KMS-11 (cell line): ENCODE data around the gene COL5A3.

ENCODE experiments used
- H2AFZ ChIP-seq: fragments of 200-600 bp; sonication (generic); 2 replicates; pipeline ENCODE4 v1.6.1; 2016; ENCODE audit warnings: antibody characterized with exemption, mixed run types, low read depth
- H3K27ac ChIP-seq: fragments of 200-600 bp; sonication (generic); 2 replicates; pipeline ENCODE4 v1.6.1; 2016; ENCODE audit warnings: mild to moderate bottlenecking, mixed run types
- H3K27me3 ChIP-seq: fragments of 200-600 bp; sonication (generic); 2 replicates; pipeline ENCODE4 v1.6.1; 2017; ENCODE audit warnings: mild to moderate bottlenecking, low read depth, mixed run types, moderate library complexity; ENCODE audit not compliant: insufficient read depth
- H3K36me3 ChIP-seq: fragments of 200-600 bp; sonication (generic); 2 replicates; pipeline ENCODE4 v1.6.1; 2017; ENCODE audit warnings: mild to moderate bottlenecking, mixed run types; ENCODE audit not compliant: insufficient read depth
- H3K4me1 ChIP-seq: fragments of 200-600 bp; sonication (generic); 2 replicates; pipeline ENCODE4 v1.6.1; 2016; ENCODE audit warnings: mild to moderate bottlenecking, low read depth, mixed run types; ENCODE audit not compliant: poor library complexity, severe bottlenecking
- H3K4me2 ChIP-seq: fragments of 200-600 bp; sonication (generic); 2 replicates; pipeline ENCODE4 v1.7.0; 2016; ENCODE audit warnings: mild to moderate bottlenecking, mixed run types
- H3K4me3 ChIP-seq: fragments of 200-600 bp; sonication (generic); IDR thresholded peaks from 2 replicates; pipeline ENCODE4 v1.6.1; 2017; ENCODE audit warnings: low read depth, low read length, mixed read lengths; ENCODE audit not compliant: insufficient read depth
- H3K79me2 ChIP-seq: fragments of 200-600 bp; sonication (generic); 2 replicates; pipeline ENCODE4 v1.6.1; 2016; ENCODE audit warnings: low read depth, mixed run types; ENCODE audit not compliant: insufficient read depth
- H3K9ac ChIP-seq: fragments of 200-600 bp; sonication (generic); 2 replicates; pipeline ENCODE4 v1.6.1; 2016; ENCODE audit warnings: mild to moderate bottlenecking, mixed run types
- H4K20me1 ChIP-seq: fragments of 200-600 bp; sonication (generic); 2 replicates; pipeline ENCODE4 v1.6.1; 2016; ENCODE audit warnings: mild to moderate bottlenecking, mixed run types; ENCODE audit not compliant: insufficient read depth
- CTCF ChIP-seq: fragments of 200-600 bp; sonication (generic); conservative IDR thresholded peaks from 2 replicates; pipeline ENCODE4 v1.6.1; 2017; ENCODE audit warnings: low read depth, mild to moderate bottlenecking, antibody characterized with exemption, low read length, moderate library complexity, mixed read lengths

COL5A3 gene

GRCh38 chr19:9916719-9917118 is 93.6 kb downstream of the COL5A3 start:
- TF ChIP-seq CTCF = no peak
- H3K27ac ChIP-seq = no peak overlapping the region

GRCh38 chr19:9914315-9915207 is 95.7 kb downstream of the COL5A3 start:
- H3K4me1 ChIP-seq = no peaks in the 10 kb centered on the region
- H3K27ac ChIP-seq = no peak overlapping the region
- no peaks in the 10 kb centered on the region for H3K79me2 ChIP-seq
- no peaks in the 10 kb centered on the region for H4K20me1 ChIP-seq
- no peak overlapping the region for H3K9ac ChIP-seq
- H2AFZ ChIP-seq = peak overlapping the region; percentile 34; the same call in 1 of the 2 replicates
- peak; percentile 41 for TF ChIP-seq CTCF
- H3K36me3 ChIP-seq = no peaks in the 10 kb centered on the region
- H3K4me3 ChIP-seq = no peak overlapping the region
- peaks cover 8% of the 10 kb centered on the region; the same call in 1 of the 2 replicates for H3K27me3 ChIP-seq
- H3K4me2 ChIP-seq = peak overlapping the region; percentile 33; the same call in 1 of the 2 replicates

More at GRCh38 chr19:9916719-9917118, 93.6 kb downstream of the COL5A3 start:
- no peaks in the 10 kb centered on the region for H3K4me1 ChIP-seq
- H3K4me2 ChIP-seq = no peak overlapping the region
- H3K79me2 ChIP-seq = no peaks in the 10 kb centered on the region
- H3K4me3 ChIP-seq = no peak overlapping the region
- H2AFZ ChIP-seq = no peak overlapping the region
- peaks cover 8% of the 10 kb centered on the region; the same call in 1 of the 2 replicates for H3K27me3 ChIP-seq
- H3K36me3 ChIP-seq = no peaks in the 10 kb centered on the region
- no peak overlapping the region for H3K9ac ChIP-seq
- no peaks in the 10 kb centered on the region for H4K20me1 ChIP-seq

GRCh38 chr19:9914001-9914314 is 96.3 kb downstream of the COL5A3 start:
- Histone ChIP-seq H2AFZ (no peak overlapping the region), H3K4me3 (no peak overlapping the region), H3K4me2 (peak overlapping the region; percentile 33; the same call in 1 of the 2 replicates)

GRCh38 chr19:9913237-9914000 is 96.9 kb downstream of the COL5A3 start:
- Histone ChIP-seq H3K4me1 (no peaks in the 10 kb centered on the region), H3K4me3 (no peak overlapping the region), H3K27ac (no peak overlapping the region), H3K79me2 (no peaks in the 10 kb centered on the region), H3K27me3 (peaks cover 12% of the 10 kb centered on the region), H3K36me3 (no peaks in the 10 kb centered on the region), H3K4me2 (no peak overlapping the region), H2AFZ (no peak overlapping the region), H4K20me1 (no peaks in the 10 kb centered on the region), H3K9ac (no peak overlapping the region)
- no peak for TF ChIP-seq CTCF

More at GRCh38 chr19:9914001-9914314, 96.3 kb downstream of the COL5A3 start:
- no peak overlapping the region for H3K9ac ChIP-seq
- TF ChIP-seq CTCF = no peak
- no peaks in the 10 kb centered on the region for H4K20me1 ChIP-seq
- H3K4me1 ChIP-seq = no peaks in the 10 kb centered on the region
- H3K36me3 ChIP-seq = no peaks in the 10 kb centered on the region
- H3K79me2 ChIP-seq = no peaks in the 10 kb centered on the region
- H3K27ac ChIP-seq = no peak overlapping the region
- peaks cover 9% of the 10 kb centered on the region; the same call in 1 of the 2 replicates for H3K27me3 ChIP-seq
